NB4 (cell line): ENCODE measurements around the gene RNU6-1.

Source experiments
- MYC ChIP-seq: IDR thresholded peaks from 2 replicates; pipeline ENCODE4 v1.6.1; 2011; ENCODE audit warnings: low read depth, low read length
- TF ChIP-seq, protein P1 (sequence below): IDR thresholded peaks from one replicate; pipeline ENCODE4 v1.5.1; 2012; ENCODE audit warnings: low read depth, low read length
- TF ChIP-seq, protein P2 (sequence below): IDR thresholded peaks from 2 replicates; pipeline ENCODE4 v1.6.1; 2011; ENCODE audit warnings: low read depth, low read length

DNA sequence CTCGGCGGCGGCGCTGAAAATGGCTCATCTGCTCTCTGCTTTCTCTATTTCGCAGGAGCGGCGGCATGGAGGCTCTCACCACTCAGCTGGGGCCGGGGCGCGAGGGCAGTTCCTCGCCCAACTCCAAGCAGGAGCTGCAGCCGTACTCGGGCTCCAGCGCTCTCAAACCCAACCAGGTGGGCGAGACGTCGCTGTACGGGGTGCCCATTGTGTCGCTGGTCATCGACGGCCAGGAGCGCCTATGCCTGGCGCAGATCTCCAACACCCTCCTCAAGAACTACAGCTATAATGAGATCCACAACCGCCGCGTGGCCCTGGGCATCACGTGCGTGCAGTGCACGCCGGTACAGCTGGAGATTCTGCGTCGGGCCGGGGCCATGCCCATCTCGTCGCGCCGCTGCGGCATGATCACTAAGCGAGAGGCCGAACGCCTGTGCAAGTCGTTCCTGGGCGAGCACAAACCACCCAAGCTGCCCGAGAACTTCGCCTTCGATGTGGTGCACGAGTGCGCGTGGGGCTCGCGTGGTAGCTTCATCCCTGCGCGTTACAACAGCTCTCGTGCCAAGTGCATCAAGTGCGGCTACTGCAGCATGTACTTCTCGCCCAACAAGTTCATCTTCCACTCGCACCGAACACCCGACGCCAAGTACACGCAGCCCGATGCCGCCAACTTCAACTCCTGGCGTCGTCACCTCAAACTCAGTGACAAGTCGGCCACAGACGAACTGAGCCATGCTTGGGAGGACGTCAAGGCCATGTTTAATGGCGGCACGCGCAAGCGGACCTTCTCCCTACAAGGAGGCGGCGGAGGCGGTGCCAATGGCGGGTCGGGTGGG is 13.7 kb downstream of the RNU6-1 start:
- TF ChIP-seq, protein P1, sequence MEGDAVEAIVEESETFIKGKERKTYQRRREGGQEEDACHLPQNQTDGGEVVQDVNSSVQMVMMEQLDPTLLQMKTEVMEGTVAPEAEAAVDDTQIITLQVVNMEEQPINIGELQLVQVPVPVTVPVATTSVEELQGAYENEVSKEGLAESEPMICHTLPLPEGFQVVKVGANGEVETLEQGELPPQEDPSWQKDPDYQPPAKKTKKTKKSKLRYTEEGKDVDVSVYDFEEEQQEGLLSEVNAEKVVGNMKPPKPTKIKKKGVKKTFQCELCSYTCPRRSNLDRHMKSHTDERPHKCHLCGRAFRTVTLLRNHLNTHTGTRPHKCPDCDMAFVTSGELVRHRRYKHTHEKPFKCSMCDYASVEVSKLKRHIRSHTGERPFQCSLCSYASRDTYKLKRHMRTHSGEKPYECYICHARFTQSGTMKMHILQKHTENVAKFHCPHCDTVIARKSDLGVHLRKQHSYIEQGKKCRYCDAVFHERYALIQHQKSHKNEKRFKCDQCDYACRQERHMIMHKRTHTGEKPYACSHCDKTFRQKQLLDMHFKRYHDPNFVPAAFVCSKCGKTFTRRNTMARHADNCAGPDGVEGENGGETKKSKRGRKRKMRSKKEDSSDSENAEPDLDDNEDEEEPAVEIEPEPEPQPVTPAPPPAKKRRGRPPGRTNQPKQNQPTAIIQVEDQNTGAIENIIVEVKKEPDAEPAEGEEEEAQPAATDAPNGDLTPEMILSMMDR = no peak
- TF ChIP-seq, protein P2, sequence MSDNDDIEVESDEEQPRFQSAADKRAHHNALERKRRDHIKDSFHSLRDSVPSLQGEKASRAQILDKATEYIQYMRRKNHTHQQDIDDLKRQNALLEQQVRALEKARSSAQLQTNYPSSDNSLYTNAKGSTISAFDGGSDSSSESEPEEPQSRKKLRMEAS = no peak
- TF ChIP-seq MYC = no peak
